Suprapubic skin (tissue), 4 donors: ENCODE measurements around the gene TEKTIP1.

Experiments
- EP300 ChIP-seq: sonication (generic); formaldehyde crosslinking; IDR thresholded peaks from one replicate; pipeline ENCODE4 v1.6.1; 2017; ENCODE audit warnings: antibody characterized with exemption
- POLR2A ChIP-seq, 2 donors: fragments of 450-650 bp; IDR thresholded peaks; one replicate each; pipeline ENCODE4 v1.6.1; 2017; ENCODE audit warnings: antibody characterized with exemption in 2 of 2, mild to moderate bottlenecking in 2 of 2, moderate library complexity in 2 of 2
- POLR2AphosphoS5 ChIP-seq, 3 donors: sonication (generic); formaldehyde crosslinking; IDR thresholded peaks; one replicate each; pipeline ENCODE4 v1.6.1; 2017; ENCODE audit warnings: antibody characterized with exemption in 3 of 3
- TF ChIP-seq, protein P1 (sequence below), 2 donors: fragments of 200-600 bp in 1 of 2; fragments of 450-650 bp in 1 of 2; sonication (generic) in 1 of 2; IDR thresholded peaks; one replicate each; pipeline ENCODE4 v1.5.1; 2016 to 2019; ENCODE audit warnings: antibody characterized with exemption in 2 of 2, mild to moderate bottlenecking in 1 of 2, moderate library complexity in 1 of 2

DNA sequence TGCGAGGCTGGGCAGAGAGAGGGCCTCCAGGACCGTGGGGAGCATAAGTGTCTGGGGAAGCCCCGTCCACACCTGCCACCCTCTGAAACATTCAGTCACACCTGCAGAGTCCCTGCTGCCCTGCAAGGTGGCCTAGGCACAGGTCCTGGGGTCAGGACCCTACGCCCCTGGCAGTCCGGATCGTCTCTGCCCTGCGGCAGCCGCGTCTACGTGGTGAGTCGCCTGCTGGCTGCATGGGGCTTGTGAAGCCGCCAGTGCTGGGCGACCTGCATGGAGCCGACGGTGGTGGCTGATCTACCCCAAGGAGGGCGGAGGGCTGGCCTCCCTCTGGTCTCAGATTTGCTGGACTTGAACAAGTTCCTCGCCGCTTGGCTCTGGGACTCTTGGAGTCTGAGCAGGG lies 19.8 kb upstream of the TEKTIP1 start:
- TF ChIP-seq POLR2A (IDR thresholded peaks at IDR 0.05) (no peak), POLR2AphosphoS5 (IDR thresholded peaks at IDR 0.05) (no peak), EP300 (no peak)
- TF ChIP-seq, protein P1, sequence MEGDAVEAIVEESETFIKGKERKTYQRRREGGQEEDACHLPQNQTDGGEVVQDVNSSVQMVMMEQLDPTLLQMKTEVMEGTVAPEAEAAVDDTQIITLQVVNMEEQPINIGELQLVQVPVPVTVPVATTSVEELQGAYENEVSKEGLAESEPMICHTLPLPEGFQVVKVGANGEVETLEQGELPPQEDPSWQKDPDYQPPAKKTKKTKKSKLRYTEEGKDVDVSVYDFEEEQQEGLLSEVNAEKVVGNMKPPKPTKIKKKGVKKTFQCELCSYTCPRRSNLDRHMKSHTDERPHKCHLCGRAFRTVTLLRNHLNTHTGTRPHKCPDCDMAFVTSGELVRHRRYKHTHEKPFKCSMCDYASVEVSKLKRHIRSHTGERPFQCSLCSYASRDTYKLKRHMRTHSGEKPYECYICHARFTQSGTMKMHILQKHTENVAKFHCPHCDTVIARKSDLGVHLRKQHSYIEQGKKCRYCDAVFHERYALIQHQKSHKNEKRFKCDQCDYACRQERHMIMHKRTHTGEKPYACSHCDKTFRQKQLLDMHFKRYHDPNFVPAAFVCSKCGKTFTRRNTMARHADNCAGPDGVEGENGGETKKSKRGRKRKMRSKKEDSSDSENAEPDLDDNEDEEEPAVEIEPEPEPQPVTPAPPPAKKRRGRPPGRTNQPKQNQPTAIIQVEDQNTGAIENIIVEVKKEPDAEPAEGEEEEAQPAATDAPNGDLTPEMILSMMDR (IDR thresholded peaks at IDR 0.05): no peak
